RWPE2 (cell line): Measurements from ENCODE around the gene LAMC3.

Experiments
- ATAC-seq: fragments of 200-7000 bp; cut with Tn5 transposase; 3 replicates; pipeline ENCODE4 v1.9.1; 2021; ENCODE audit warnings: low read depth
- DNase-seq: peaks from one replicate; pipeline ENCODE4 v3.0.0-alpha.2; 2020; ENCODE audit warnings: low spot score
- H3K27ac ChIP-seq: fragments of 450-650 bp; 2 replicates; pipeline ENCODE4 v1.5.1; 2017; ENCODE audit warnings: mild to moderate bottlenecking; ENCODE audit not compliant: poor library complexity, severe bottlenecking
- H3K27me3 ChIP-seq: fragments of 250-450 bp; sonication (Bioruptor Pico); 2 replicates; pipeline ENCODE4 v1.5.1; 2021; ENCODE audit warnings: mild to moderate bottlenecking, moderate library complexity; ENCODE audit not compliant: insufficient read depth, poor library complexity, severe bottlenecking
- H3K36me3 ChIP-seq: fragments of 250-450 bp; sonication (Bioruptor Pico); 2 replicates; pipeline ENCODE4 v1.5.1; 2020; ENCODE audit warnings: low read depth, mild to moderate bottlenecking, moderate library complexity
- H3K4me1 ChIP-seq: fragments of 250-450 bp; sonication (Bioruptor Pico); 2 replicates; pipeline ENCODE4 v1.5.1; 2021; ENCODE audit warnings: mild to moderate bottlenecking, moderate library complexity; ENCODE audit not compliant: insufficient read depth, poor library complexity, severe bottlenecking
- H3K4me3 ChIP-seq: fragments of 250-450 bp; sonication (Bioruptor Pico); 2 replicates; pipeline ENCODE4 v1.5.1; 2021; ENCODE audit warnings: mild to moderate bottlenecking, moderate library complexity; ENCODE audit not compliant: severe bottlenecking
- H3K9me3 ChIP-seq: fragments of 250-450 bp; sonication (Bioruptor Pico); 2 replicates; pipeline ENCODE4 v1.5.1; 2021; ENCODE audit warnings: mild to moderate bottlenecking, moderate library complexity; ENCODE audit not compliant: severe bottlenecking
- CTCF ChIP-seq: fragments of 450-650 bp; IDR thresholded peaks from one replicate; pipeline ENCODE4 v1.5.1; 2017; ENCODE audit warnings: mild to moderate bottlenecking, moderate library complexity; ENCODE audit not compliant: poor library complexity, severe bottlenecking

LAMC3 gene

DNA sequence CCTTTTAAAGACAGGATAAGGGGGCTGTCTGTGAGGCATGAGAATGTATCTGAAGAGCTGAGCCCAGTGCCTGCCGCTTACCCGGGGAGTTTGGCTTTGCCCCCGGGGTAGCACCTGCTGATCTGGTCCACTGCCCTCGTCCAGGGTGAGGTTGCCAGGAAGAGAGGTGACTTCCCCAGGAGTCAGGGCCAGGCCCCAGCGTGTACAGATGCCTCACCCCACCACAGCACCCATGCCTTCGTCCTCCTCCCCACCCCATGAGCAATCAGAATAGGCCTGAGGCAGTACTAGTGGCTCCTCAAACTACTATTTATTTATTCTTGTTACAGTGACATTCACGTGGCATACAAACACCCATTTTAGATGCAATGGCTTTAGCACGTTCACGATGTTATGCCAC lies 71.6 kb downstream of the LAMC3 start:
- peak; percentile 79; the same call in 2 of the 3 replicates for ATAC-seq
- no peak for DNase-seq
- H3K9me3 ChIP-seq: peaks cover 11% of the 10 kb centered on the region
- no peak for TF ChIP-seq CTCF
- H3K4me1 ChIP-seq: peaks cover 7% of the 10 kb centered on the region
- H3K4me3 ChIP-seq: no peak overlapping the region
- H3K27ac ChIP-seq: no peak overlapping the region
- no peaks in the 10 kb centered on the region for H3K36me3 ChIP-seq
- H3K27me3 ChIP-seq: no peaks in the 10 kb centered on the region

- TF ChIP-seq CTCF: no peak
- H3K27ac ChIP-seq: no peak overlapping the region
- ATAC-seq: no peak
- no peaks in the 10 kb centered on the region for H3K27me3 ChIP-seq
- no peak overlapping the region for H3K4me3 ChIP-seq
- no peaks in the 10 kb centered on the region for H3K36me3 ChIP-seq
- H3K4me1 ChIP-seq: peaks cover 7% of the 10 kb centered on the region
- peaks cover 5% of the 10 kb centered on the region for H3K9me3 ChIP-seq
- DNase-seq: no peak
These were observed 72.9 kb downstream of the LAMC3 start for GRCh38 chr9:131081868-131082267.

DNA sequence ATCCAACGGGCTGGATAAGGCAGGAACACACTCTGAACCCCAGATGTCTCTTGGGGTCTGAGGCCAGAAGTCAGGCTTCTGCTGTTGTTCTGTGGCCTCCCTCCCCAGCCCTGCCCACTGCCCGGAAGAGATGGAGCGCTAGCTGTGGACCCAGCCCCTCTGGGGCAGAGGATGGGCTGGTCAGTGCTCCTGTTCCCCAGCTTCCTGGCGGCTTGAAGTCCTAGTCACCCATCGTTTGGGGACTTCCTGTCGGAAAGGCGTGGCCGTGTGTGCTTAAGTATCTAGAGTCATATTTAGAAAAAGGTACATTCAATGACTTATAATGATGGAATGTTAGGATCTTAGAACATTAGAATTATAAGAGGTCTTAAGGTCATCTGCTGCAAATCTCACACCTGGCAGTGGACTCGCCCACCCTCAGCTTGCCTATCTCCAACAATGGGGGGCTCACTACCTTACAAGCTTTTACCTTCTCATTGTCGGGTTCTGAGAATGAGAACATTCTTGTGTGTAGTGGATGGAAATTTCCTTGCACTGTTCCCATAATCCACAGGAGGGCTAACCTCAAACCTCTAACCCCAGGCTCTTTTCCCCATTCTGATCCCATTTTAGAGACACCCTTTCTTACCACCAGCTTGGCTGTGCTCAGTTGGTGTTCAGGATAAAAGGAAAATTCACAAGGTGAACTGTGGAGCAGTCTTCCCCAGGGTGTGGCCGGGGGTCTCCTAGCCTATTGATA lies 74.0 kb downstream of the LAMC3 start:
- TF ChIP-seq CTCF: no peak
- DNase-seq (no peak), ATAC-seq (no peak)
- H3K4me3 ChIP-seq: no peak overlapping the region
- no peaks in the 10 kb centered on the region for H3K36me3 ChIP-seq
- H3K4me1 ChIP-seq: peaks cover 7% of the 10 kb centered on the region
- peaks cover 6% of the 10 kb centered on the region for H3K9me3 ChIP-seq
- H3K27ac ChIP-seq: no peak overlapping the region
- no peaks in the 10 kb centered on the region for H3K27me3 ChIP-seq

DNA sequence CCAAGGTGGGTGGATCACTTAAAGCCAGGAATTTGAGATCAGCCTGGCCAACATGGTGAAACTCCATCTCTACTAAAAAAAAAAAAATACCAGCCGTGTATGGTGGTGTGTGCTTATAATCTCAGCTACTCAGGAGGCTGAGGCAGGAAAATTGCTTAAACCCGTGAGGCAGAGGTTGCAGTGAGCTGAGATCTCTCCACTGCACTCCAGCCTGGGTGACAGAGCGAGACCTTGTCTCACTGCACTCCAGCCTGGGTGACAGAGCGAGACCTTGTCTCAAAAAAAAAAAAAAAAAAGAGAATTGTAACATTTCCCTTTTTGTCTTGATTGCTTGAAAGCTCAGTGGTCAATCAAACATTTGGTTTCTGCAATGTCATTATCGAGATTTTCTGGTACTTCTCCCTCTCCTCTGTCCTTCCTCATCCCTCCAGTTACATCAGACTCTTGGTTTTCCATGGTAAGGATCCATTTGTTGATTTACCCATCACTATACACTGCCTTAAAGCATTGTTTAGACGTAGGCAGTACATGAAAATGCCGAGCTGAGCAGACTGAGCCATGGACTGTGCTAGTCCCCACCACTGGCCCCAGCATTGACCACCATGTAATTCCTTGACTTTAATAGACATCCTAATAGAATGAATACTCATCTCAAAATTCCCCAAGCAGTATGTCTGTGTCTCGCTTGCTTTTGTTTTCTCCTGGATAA lies 75.8 kb downstream of the LAMC3 start:
- H3K27me3 ChIP-seq: no peaks in the 10 kb centered on the region
- no peaks in the 10 kb centered on the region for H3K36me3 ChIP-seq
- H3K4me3 ChIP-seq: no peak overlapping the region
- DNase-seq: no peak
- TF ChIP-seq CTCF: no peak
- H3K4me1 ChIP-seq: peaks cover 7% of the 10 kb centered on the region
- no peak for ATAC-seq
- H3K27ac ChIP-seq: no peak overlapping the region
- H3K9me3 ChIP-seq: peaks cover 5% of the 10 kb centered on the region
